MM.1S (cell line): ENCODE measurements around the gene ANKS1B.

Experiments
- CTCF ChIP-seq: fragments of 300-600 bp; sonication (generic); IDR thresholded peaks from 2 replicates; pipeline ENCODE4 v1.5.1; 2016; ENCODE audit warnings: antibody characterized with exemption, low read length, mixed read lengths
- EZH2 ChIP-seq: fragments of 300-600 bp; sonication (generic); optimal IDR thresholded peaks from 2 replicates; pipeline ENCODE3; 2017; ENCODE audit warnings: low read depth, mild to moderate bottlenecking, antibody characterized with exemption, low read length, mixed read lengths
- EZH2phosphoT487 ChIP-seq: fragments of 300-600 bp; sonication (generic); IDR thresholded peaks from 2 replicates; pipeline ENCODE4 v1.6.1; 2018; ENCODE audit warnings: antibody characterized with exemption, low read length

- no peak for TF ChIP-seq CTCF
- no peak for TF ChIP-seq EZH2
- TF ChIP-seq EZH2phosphoT487, result no peak
These were observed 1120.4 kb downstream of the ANKS1B start for GRCh38 chr12:98864363-98864762.
